Lung (tissue), 12 donors: ENCODE data around the gene ZCCHC24. TPM values are rescaled to one million over a fixed set of nuclear protein-coding genes. Genes with fewer than 3 reads are reported as not detected.

Experiments used
- ATAC-seq: fragments of 200-7000 bp; cut with Tn5 transposase; one replicate; pipeline ENCODE4 v1.9.1; 2020; ENCODE audit warnings: moderate number of reproducible peaks; ENCODE audit not compliant: insufficient read depth, low FRiP score
- DNase-seq, 3 donors: peaks; one replicate each; pipeline ENCODE4 v3.0.0-alpha.2; 2013 to 2017
- H3K27ac ChIP-seq, 2 donors: one replicate each; pipeline ENCODE4 v1.5.1; 2013; ENCODE audit warnings: mild to moderate bottlenecking in 2 of 2, moderate library complexity in 2 of 2, control low read depth in 1 of 2, inconsistent platforms in 1 of 2, low read depth in 1 of 2, low read length in 1 of 2
- H3K27me3 ChIP-seq, 3 donors: one replicate each; pipeline ENCODE4 v1.5.1; 2013; ENCODE audit warnings: low read length in 2 of 3; ENCODE audit not compliant: control insufficient read depth in 3 of 3, insufficient read depth in 3 of 3
- H3K36me3 ChIP-seq, 4 donors: one replicate each; pipeline ENCODE4 v1.5.1; 2013; ENCODE audit warnings: low read length in 4 of 4, mild to moderate bottlenecking in 1 of 4, moderate library complexity in 1 of 4; ENCODE audit not compliant: control insufficient read depth in 4 of 4, insufficient read depth in 4 of 4
- H3K4me1 ChIP-seq, 5 donors: one replicate each; pipeline ENCODE4 v1.5.1; 2013; ENCODE audit warnings: low read length in 5 of 5, mild to moderate bottlenecking in 2 of 5, moderate library complexity in 1 of 5; ENCODE audit not compliant: control insufficient read depth in 5 of 5, insufficient read depth in 5 of 5
- H3K4me3 ChIP-seq: one replicate; pipeline ENCODE4 v1.5.1; 2013; ENCODE audit warnings: mild to moderate bottlenecking, control low read depth, moderate library complexity
- H3K9ac ChIP-seq, 2 donors: one replicate each; pipeline ENCODE4 v1.5.1; 2013; ENCODE audit warnings: low read length in 2 of 2, control low read depth in 1 of 2; ENCODE audit not compliant: insufficient read depth in 1 of 2
- H3K9me3 ChIP-seq, 4 donors: one replicate each; pipeline ENCODE4 v1.5.1; 2013; ENCODE audit warnings: low read length in 3 of 4, mild to moderate bottlenecking in 1 of 4, moderate library complexity in 1 of 4; ENCODE audit not compliant: control insufficient read depth in 4 of 4, insufficient read depth in 3 of 4
- CTCF ChIP-seq: IDR thresholded peaks from 2 replicates; pipeline ENCODE4 v1.5.1; 2012; ENCODE audit warnings: mild to moderate bottlenecking; ENCODE audit errors: control extremely low read depth, extremely low read depth
- WGBS, 2 donors: extraction: QIAGEN DNeasy Blood & Tissue Kit; methylation state at CpG; one replicate each; pipeline ENCODE4 v1.1.7; 2013; 5-methylcytosine and 5-hydroxymethylcytosine counted together
- polyA plus RNA-seq, 2 donors: library from polyadenylated mRNA; stranded (reverse); fragments of 200-250 nt; gene quantifications; one replicate each; pipeline ENCODE4 v1.2.1, GENCODE V29; 2013
- total RNA-seq, 2 donors: library from RNA; depleted of rRNA in 1 of 2; stranded (reverse); fragments of >200 nt in 1 of 2; gene quantifications; one replicate each; pipeline ENCODE4 v1.2.1, GENCODE V29; 2014 to 2021
- donor health status: control.
- donor health status: control.
- donor health status: Bipolar disorder and iron deficiency.
- donor health status: healthy.
- donor health status: DM: yes; HTN: yes; CAD: no.

ZCCHC24 gene
- total and polyA plus RNA-seq, 4 donors, result 10.4 to 33.5 (median 13.5) TPM

GRCh38 chr10:79434821-79435251 lies 10.6 kb downstream of the ZCCHC24 start:
- ATAC-seq (no peak), DNase-seq (peak in 2 of 3 donors; percentile 14 to 57)
- 74 to 86% methylated on average over 7 of the region's 7 CpGs for WGBS, 2 donors
- no peaks in the 10 kb centered on the region for H3K9me3 ChIP-seq
- no peak for TF ChIP-seq CTCF
- no peak overlapping the region for H3K4me3 ChIP-seq
- no peaks in the 10 kb centered on the region for H3K27me3 ChIP-seq
- peak overlapping the region in 1 of 2 donors; percentile 39 for H3K27ac ChIP-seq
- H3K4me1 ChIP-seq, result peaks cover 10 to 49% (median 23%) of the 10 kb centered on the region in 5 donors
- no peak overlapping the region for H3K9ac ChIP-seq
- H3K36me3 ChIP-seq, result peaks cover 0 to 26% (median 9%) of the 10 kb centered on the region in 4 donors

- ATAC-seq (no peak), DNase-seq (peak in 1 of 3 donors; percentile 6)
- no peaks in the 10 kb centered on the region for H3K9me3 ChIP-seq
- 84 to 90% methylated on average over 5 of the region's 5 CpGs for WGBS, 2 donors
- no peak for TF ChIP-seq CTCF
- H3K4me1 ChIP-seq, result peaks cover 10 to 49% (median 21%) of the 10 kb centered on the region in 5 donors
- H3K27ac ChIP-seq, result peak overlapping the region in 1 of 2 donors; percentile 29
- no peak overlapping the region for H3K4me3 ChIP-seq
- peaks cover 0 to 28% (median 11%) of the 10 kb centered on the region in 4 donors for H3K36me3 ChIP-seq
- no peak overlapping the region for H3K9ac ChIP-seq
- H3K27me3 ChIP-seq, result no peaks in the 10 kb centered on the region
Measured at GRCh38 chr10:79434223-79434687, 11.2 kb downstream of the ZCCHC24 start.

- Histone ChIP-seq H3K4me1 (peaks cover 10 to 46% (median 21%) of the 10 kb centered on the region in 5 donors), H3K27me3 (no peaks in the 10 kb centered on the region), H3K9ac (no peak overlapping the region), H3K4me3 (no peak overlapping the region), H3K9me3 (no peaks in the 10 kb centered on the region), H3K36me3 (peaks cover 0 to 24% (median 11%) of the 10 kb centered on the region in 4 donors), H3K27ac (peak overlapping the region in 1 of 2 donors; percentile 32)
- TF ChIP-seq CTCF, result no peak
- 80 to 81% methylated on average over 13 of the region's 13 CpGs for WGBS, 2 donors
- peak in 2 of 3 donors; percentile 19 to 21 for DNase-seq
- ATAC-seq, result no peak
Measured at GRCh38 chr10:79433324-79434222, 11.9 kb downstream of the ZCCHC24 start.
